Retinal pigment epithelial cell (primary cell): ENCODE measurements around the gene BPIFA2.

ENCODE experiments used
- DNase-seq: peaks from one replicate; pipeline ENCODE4 v3.0.0-alpha.2; 2010; ENCODE audit warnings: low read depth
- H3K4me3 ChIP-seq: 2 replicates; pipeline ENCODE4 v1.5.1; 2011; ENCODE audit warnings: mild to moderate bottlenecking, low read length, control low read depth, moderate library complexity
- CTCF ChIP-seq: conservative IDR thresholded peaks from 2 replicates; pipeline ENCODE4 v1.5.1; 2011; ENCODE audit warnings: low read depth, low read length, control low read depth, inconsistent platforms

The BPIFA2 gene

GRCh38 chr20:33166533-33167113 is 1.3 kb upstream of the BPIFA2 start:
- no peak for TF ChIP-seq CTCF
- DNase-seq: no peak
- no peak overlapping the region for H3K4me3 ChIP-seq

- no peak for DNase-seq
- H3K4me3 ChIP-seq: no peak overlapping the region
- TF ChIP-seq CTCF: peak; percentile 61
Measured at GRCh38 chr20:33169176-33169794, 1.3 kb downstream of the BPIFA2 start.

- no peak overlapping the region for H3K4me3 ChIP-seq
- TF ChIP-seq CTCF: no peak
- no peak for DNase-seq
Measured at GRCh38 chr20:33172781-33173180, 4.8 kb downstream of the BPIFA2 start.

GRCh38 chr20:33175123-33175522 is 7.2 kb downstream of the BPIFA2 start:
- DNase-seq: no peak
- no peak overlapping the region for H3K4me3 ChIP-seq
- TF ChIP-seq CTCF: no peak

- peak; percentile 9 for DNase-seq
- no peak for TF ChIP-seq CTCF
- H3K4me3 ChIP-seq: no peak overlapping the region
Measured at GRCh38 chr20:33176101-33176500, 8.1 kb downstream of the BPIFA2 start.

- no peak for DNase-seq
- no peak for TF ChIP-seq CTCF
- H3K4me3 ChIP-seq: no peak overlapping the region
Measured at GRCh38 chr20:33177866-33178265, 9.9 kb downstream of the BPIFA2 start.

GRCh38 chr20:33178726-33179125 is 10.8 kb downstream of the BPIFA2 start:
- TF ChIP-seq CTCF: no peak
- H3K4me3 ChIP-seq: no peak overlapping the region
- DNase-seq: no peak
